ENCODE data around the gene ARHGAP5.

ARHGAP5 gene

DNA sequence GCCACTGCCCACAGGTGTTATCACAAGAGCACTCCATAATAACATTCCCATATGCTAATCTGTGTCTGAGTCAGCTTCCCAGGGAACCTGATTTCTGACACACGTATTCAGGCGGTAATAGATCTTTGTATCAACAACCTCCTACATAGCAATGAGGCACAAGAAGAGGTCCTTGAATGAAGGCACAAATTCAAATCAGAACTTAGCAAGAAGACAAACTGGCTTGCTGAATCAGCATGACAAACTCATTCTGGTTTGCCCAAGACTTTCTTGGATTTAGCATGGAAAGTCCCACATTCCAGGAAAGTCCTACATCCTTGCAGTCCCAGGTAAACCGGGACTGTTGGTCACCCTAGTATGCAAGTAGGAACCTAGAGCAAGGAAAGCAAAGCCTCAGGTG is 90.8 kb downstream of the ARHGAP5 start:
- Histone ChIP-seq H3K27me3 (no peaks in the 10 kb centered on the region), H3K9me3 (no peaks in the 10 kb centered on the region), H3K36me3 (no peaks in the 10 kb centered on the region), H3K4me3 (no peak overlapping the region), H3K27ac (no peak overlapping the region), H3K4me1 (no peaks in the 10 kb centered on the region)
- no peak for DNase-seq
- TF ChIP-seq CTCF (IDR thresholded peaks at IDR 0.05), result no peak
- intact Hi-C loops (cut with DNase I; ENCODE audit: low total_unique reads), result no loop called here

- Histone ChIP-seq H3K9me3 (no peaks in the 10 kb centered on the region), H3K27ac (no peak overlapping the region), H3K4me1 (no peaks in the 10 kb centered on the region), H3K36me3 (no peaks in the 10 kb centered on the region), H3K4me3 (no peak overlapping the region), H3K27me3 (no peaks in the 10 kb centered on the region)
- no peak for DNase-seq
- no peak for TF ChIP-seq CTCF (IDR thresholded peaks at IDR 0.05)
- intact Hi-C loops (cut with DNase I; ENCODE audit: low total_unique reads), result no loop called here
Observed at GRCh38 chr14:32169191-32169590, 92.1 kb downstream of the ARHGAP5 start.

GRCh38 chr14:32171469-32171868 is 94.4 kb downstream of the ARHGAP5 start:
- H3K27ac ChIP-seq, result no peak overlapping the region
- H3K9me3 ChIP-seq, result no peaks in the 10 kb centered on the region
- H3K4me1 ChIP-seq, result no peaks in the 10 kb centered on the region
- no peaks in the 10 kb centered on the region for H3K36me3 ChIP-seq
- H3K27me3 ChIP-seq, result no peaks in the 10 kb centered on the region
- no peak for DNase-seq
- H3K4me3 ChIP-seq, result no peak overlapping the region
- intact Hi-C loops (cut with DNase I; ENCODE audit: low total_unique reads), result no loop called here
- TF ChIP-seq CTCF (IDR thresholded peaks at IDR 0.05), result no peak

- Histone ChIP-seq H3K27me3 (no peaks in the 10 kb centered on the region), H3K4me1 (no peaks in the 10 kb centered on the region), H3K36me3 (no peaks in the 10 kb centered on the region), H3K27ac (no peak overlapping the region), H3K9me3 (peaks cover 0 to 7% (median 6%) of the 10 kb centered on the region in 3 donors), H3K4me3 (no peak overlapping the region)
- intact Hi-C loops (cut with DNase I; ENCODE audit: low total_unique reads), result no loop called here
- no peak for TF ChIP-seq CTCF (IDR thresholded peaks at IDR 0.05)
- no peak for DNase-seq
Observed at GRCh38 chr14:32183151-32184058, 106.3 kb downstream of the ARHGAP5 start.

DNA sequence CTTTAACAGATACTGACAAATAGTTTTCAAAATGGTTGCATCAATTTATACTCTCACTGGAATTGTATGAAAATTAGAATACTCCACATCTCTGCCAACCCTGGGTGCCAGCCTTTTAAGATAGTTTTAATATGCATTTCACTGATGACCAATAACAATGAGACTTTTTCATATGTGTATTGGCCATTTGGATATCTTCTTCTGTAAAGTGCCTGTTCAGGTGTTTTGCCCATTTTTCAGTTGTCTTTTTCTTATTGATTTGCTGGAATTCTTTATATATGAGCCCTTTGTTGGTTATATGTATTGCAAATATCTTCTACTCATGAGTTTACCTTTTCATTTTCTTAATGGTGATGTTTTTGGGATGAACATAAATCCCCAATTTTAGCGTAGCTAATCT is 108.0 kb downstream of the ARHGAP5 start:
- no peak overlapping the region for H3K27ac ChIP-seq
- no peaks in the 10 kb centered on the region for H3K27me3 ChIP-seq
- no peak for DNase-seq
- H3K9me3 ChIP-seq, result peaks cover 0 to 6% (median 3%) of the 10 kb centered on the region in 3 donors
- intact Hi-C loops (cut with DNase I; ENCODE audit: low total_unique reads), result no loop called here
- TF ChIP-seq CTCF (IDR thresholded peaks at IDR 0.05), result no peak
- H3K4me3 ChIP-seq, result no peak overlapping the region
- no peaks in the 10 kb centered on the region for H3K36me3 ChIP-seq
- H3K4me1 ChIP-seq, result no peaks in the 10 kb centered on the region

All from tibial artery (tissue), 4 donors.